SU-DHL-6 (cell line): ENCODE data around the gene S100PBP.

ENCODE experiments used
- EZH2phosphoT487 ChIP-seq: fragments of 200-600 bp; sonication (generic), shearing (Covaris generic); conservative IDR thresholded peaks from 2 replicates; pipeline ENCODE4 v1.6.1; 2018; ENCODE audit warnings: mild to moderate bottlenecking, antibody characterized with exemption, low read length, moderate library complexity, mixed read lengths
- TF ChIP-seq, protein P1 (sequence below): fragments of 200-600 bp; sonication (generic); IDR thresholded peaks from one replicate; pipeline ENCODE4 v1.5.1; 2017; ENCODE audit warnings: antibody characterized with exemption, mild to moderate bottlenecking, low read length, moderate library complexity; ENCODE audit not compliant: insufficient read depth, poor library complexity, severe bottlenecking

DNA sequence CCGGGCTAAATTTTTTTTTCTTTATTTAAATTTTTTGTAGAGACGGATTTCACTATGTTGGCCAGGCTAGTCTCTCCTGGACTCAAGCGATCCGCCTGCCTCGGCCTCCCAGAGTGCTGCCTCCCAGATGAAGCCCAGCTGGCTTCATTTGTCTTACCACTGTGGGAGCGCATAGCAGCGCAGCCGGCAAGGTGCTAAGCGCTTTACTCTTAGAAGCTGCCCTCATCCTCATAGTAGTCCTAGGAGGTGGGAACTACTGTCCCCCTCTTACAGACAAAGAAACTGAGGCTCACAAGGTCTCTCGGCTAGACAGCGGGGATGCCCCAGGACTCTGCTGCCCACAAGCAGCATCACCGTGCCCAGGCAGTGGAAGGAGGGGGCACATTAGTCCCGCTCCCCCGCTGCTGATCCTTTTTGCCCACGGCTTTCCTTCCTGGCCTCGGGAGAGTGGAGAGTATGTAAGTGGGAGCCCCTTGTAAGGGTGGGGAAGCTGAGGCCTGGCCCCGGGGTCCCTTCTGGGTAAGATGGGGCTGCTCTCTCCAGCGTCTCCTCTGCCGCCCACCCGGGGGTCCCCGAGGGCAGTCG, 83.0 kb downstream of the S100PBP start:
- TF ChIP-seq, protein P1, sequence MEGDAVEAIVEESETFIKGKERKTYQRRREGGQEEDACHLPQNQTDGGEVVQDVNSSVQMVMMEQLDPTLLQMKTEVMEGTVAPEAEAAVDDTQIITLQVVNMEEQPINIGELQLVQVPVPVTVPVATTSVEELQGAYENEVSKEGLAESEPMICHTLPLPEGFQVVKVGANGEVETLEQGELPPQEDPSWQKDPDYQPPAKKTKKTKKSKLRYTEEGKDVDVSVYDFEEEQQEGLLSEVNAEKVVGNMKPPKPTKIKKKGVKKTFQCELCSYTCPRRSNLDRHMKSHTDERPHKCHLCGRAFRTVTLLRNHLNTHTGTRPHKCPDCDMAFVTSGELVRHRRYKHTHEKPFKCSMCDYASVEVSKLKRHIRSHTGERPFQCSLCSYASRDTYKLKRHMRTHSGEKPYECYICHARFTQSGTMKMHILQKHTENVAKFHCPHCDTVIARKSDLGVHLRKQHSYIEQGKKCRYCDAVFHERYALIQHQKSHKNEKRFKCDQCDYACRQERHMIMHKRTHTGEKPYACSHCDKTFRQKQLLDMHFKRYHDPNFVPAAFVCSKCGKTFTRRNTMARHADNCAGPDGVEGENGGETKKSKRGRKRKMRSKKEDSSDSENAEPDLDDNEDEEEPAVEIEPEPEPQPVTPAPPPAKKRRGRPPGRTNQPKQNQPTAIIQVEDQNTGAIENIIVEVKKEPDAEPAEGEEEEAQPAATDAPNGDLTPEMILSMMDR: no peak
- no peak for TF ChIP-seq EZH2phosphoT487
